Measurements from ENCODE around the gene CEP70. TPM values are rescaled to one million over a fixed set of nuclear protein-coding genes. Genes with fewer than 3 reads are reported as not detected.

CEP70 gene
- total and polyA plus RNA-seq, 2 of the 13 experiments (the other 11 are each of a cell fraction or from before 2014, with no cell fraction given): 4.0 to 22.3 TPM

GRCh38 chr3:138608322-138609135, 14.5 kb upstream of the CEP70 start, which contains the start of gene FAIM (continued):
- TF ChIP-seq THRA (CRISPR knock-in tag; IDR thresholded peaks at IDR 0.05; ENCODE audit: borderline replicate concordance): no peak; the same call in 1 of the 2 replicates
- TF ChIP-seq POLR2AphosphoS2 (IDR thresholded peaks at IDR 0.05; ENCODE audit: low read depth, low read length): no peak
- no peak for TF ChIP-seq SMC3 (IDR thresholded peaks at IDR 0.05; ENCODE audit: low read length)
- no peak; the same call in none of the 2 replicates for TF ChIP-seq ZBTB7B (CRISPR knock-in tag; IDR thresholded peaks at IDR 0.05)
- no peak for TF ChIP-seq HCFC1 (IDR thresholded peaks at IDR 0.05; ENCODE audit: low read depth, low read length)
- TF ChIP-seq NFE2L2 (IDR thresholded peaks at IDR 0.05; ENCODE audit: low read length): no peak
- peak; percentile 29; the same call in 1 of the 2 replicates for TF ChIP-seq ZBTB43 (CRISPR knock-in tag; conservative IDR thresholded peaks at IDR 0.05)
- no peak for TF ChIP-seq ZNF674 (CRISPR knock-in tag; IDR thresholded peaks at IDR 0.05; ENCODE audit: low read depth)
- TF ChIP-seq SSRP1 (CRISPR knock-in tag; IDR thresholded peaks at IDR 0.05): no peak
- no peak for TF ChIP-seq ZBTB21 (CRISPR knock-in tag; IDR thresholded peaks at IDR 0.05)
- peak; percentile 53; the same call in 1 of the 2 replicates for TF ChIP-seq TFDP1 (CRISPR knock-in tag; IDR thresholded peaks at IDR 0.05; ENCODE audit: borderline replicate concordance)
- TF ChIP-seq MAZ (IDR thresholded peaks at IDR 0.05; ENCODE audit: borderline replicate concordance, low read depth, low read length): no peak
- peak; percentile 81 for TF ChIP-seq MAZ (CRISPR knock-in tag; IDR thresholded peaks at IDR 0.05; ENCODE audit: low read depth)
- no peak for TF ChIP-seq E2F2 (CRISPR knock-in tag; IDR thresholded peaks at IDR 0.05; ENCODE audit: borderline replicate concordance)
- 0 out of 2 replicates have a peak, but pooled peaks have one; percentile 56 for TF ChIP-seq ZBTB1 (CRISPR knock-in tag; IDR thresholded peaks at IDR 0.05; ENCODE audit: borderline replicate concordance)
- TF ChIP-seq NCOA5 (CRISPR knock-in tag; IDR thresholded peaks at IDR 0.05): no peak
- peak; percentile 87; the same call in 1 of the 2 replicates for TF ChIP-seq ZNF790 (CRISPR knock-in tag; IDR thresholded peaks at IDR 0.05; ENCODE audit: borderline replicate concordance)
- no peak for TF ChIP-seq ATRX (CRISPR knock-in tag; IDR thresholded peaks at IDR 0.05; ENCODE audit: borderline replicate concordance)
- TF ChIP-seq XBP1 (CRISPR knock-in tag; IDR thresholded peaks at IDR 0.05): no peak
- no peak for TF ChIP-seq ZFP62 (CRISPR knock-in tag; IDR thresholded peaks at IDR 0.05)
- peak; percentile 58; the same call in 1 of the 2 replicates for TF ChIP-seq FOXO1 (CRISPR knock-in tag; IDR thresholded peaks at IDR 0.05)
- no peak for TF ChIP-seq ZNF44 (CRISPR knock-in tag; IDR thresholded peaks at IDR 0.05)
- TF ChIP-seq ZNF10 (CRISPR knock-in tag; IDR thresholded peaks at IDR 0.05; ENCODE audit: borderline replicate concordance, low read depth): no peak
- no peak for TF ChIP-seq TEF (CRISPR knock-in tag; IDR thresholded peaks at IDR 0.05)
- TF ChIP-seq AHR (CRISPR knock-in tag; IDR thresholded peaks at IDR 0.05): no peak; the same call in 1 of the 2 replicates
